Activated T-helper 1 cell treated with anti-CD3 and anti-CD28 coated beads, Interleukin-2, amount 50 U/mL, for 16 hours (primary cell): ENCODE data around the gene PTCHD4.

Experiments used
- DNase-seq, 2 donors: peaks; one replicate each; pipeline ENCODE4 v3.0.0-alpha.2; 2020; ENCODE audit warnings: low read depth in 1 of 2, low spot score in 1 of 2

Gene PTCHD4

DNA sequence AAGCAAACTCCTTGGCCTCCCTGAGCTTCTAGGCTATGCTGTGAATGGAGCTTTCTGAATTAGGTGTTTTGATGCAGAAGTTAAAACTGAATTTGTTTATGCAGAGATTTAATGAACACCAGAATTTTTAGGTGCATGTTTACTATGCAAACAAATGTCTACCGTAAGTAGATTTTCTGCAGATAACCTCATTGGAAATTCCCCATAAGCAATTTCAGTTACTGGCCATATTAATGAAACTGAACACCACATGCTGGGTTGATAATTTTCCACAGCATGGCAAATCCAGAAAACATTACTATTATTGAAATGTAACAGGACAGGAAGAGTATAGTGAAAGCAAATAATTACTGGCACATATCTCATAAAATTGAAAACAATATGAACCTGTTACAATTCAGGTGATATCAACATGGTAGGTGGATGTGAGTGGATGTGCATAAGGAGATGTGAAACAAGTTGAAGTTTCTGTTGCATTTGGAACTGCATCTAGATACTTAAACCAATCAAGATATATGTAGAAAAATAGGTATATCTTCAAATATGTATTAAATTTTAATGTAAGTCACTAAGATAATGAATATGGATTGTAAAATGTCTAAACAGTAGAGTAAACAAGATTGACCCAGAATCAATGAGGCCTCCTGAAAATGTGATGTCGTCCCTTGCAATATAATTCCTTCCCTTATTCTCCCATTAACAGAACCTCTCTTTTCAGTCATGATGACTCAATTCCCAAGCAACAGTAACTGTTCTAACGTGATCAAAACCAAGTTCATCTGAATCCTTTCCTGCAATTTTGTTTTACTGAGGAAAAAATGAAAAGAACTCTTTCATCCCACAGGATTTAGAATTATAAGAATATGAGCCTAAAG is 11.0 kb downstream of the PTCHD4 start:
- no peak for DNase-seq

DNA sequence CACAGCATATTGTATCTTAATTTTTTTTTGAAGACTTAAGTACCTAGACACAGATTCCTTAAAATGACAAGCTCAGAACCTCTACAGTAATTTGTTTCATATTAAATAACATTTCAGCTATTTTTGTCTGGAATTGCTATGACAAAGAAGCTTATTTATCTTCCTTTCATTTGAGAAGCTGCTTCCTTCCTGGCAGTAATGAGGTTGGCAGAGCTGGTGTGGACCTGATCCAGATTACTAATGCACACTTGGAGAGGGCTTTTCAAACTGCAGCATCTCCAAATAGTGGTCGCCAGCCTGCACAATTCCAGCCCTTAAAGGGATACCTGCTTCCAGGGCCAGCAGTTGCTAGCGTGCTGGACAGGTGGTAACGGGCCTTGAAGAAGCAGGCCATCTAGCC is 12.1 kb downstream of the PTCHD4 start:
- no peak for DNase-seq

DNA sequence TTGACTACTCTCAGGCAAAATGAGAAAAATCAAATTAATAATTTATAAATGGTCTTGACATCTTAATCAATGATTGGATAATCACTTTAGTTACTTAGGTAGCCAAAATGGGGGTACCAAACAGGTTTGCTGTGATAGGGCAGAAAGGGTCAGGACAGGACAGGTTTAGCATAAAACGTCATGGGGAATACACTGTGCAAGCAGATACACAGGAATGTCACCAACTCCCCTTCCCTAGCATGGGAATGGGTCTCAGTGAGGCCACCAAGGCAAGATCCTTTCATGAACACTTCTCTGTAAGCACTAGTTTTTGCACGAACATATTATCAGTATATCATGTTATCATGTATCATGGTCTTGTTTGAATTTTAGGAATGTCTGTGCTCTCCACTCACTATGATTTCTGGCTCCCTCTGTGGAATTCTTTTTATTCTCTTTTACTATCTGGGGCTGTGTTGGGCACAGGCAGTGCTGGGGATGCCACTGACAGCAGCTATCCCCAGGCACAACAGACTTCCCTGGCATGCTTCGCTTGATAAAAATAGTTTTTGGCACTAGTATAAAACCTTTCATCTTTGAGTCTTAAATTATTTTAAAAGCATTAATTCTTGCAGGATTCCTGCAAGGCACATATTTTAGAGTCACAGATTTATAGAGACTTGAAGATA is 18.3 kb downstream of the PTCHD4 start:
- no peak for DNase-seq

DNA sequence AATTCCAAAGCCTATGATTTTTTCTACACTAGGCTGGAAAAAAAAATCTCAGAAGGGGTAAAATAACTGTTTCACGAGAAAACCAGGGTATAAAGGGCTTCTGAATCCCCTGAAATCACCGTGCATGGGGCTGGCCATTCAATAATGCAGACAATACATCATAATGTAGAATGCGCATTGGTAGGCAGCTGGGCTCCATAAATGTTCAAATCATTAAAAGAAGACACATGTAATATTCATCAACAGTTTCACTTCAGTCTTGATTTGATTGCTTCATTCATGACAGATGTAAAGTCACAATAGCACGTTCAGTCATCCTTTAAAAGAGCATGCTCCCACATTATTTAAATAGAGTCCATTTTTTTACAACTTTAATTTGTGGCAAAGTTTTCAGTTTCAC is 20.5 kb downstream of the PTCHD4 start:
- DNase-seq: no peak

DNA sequence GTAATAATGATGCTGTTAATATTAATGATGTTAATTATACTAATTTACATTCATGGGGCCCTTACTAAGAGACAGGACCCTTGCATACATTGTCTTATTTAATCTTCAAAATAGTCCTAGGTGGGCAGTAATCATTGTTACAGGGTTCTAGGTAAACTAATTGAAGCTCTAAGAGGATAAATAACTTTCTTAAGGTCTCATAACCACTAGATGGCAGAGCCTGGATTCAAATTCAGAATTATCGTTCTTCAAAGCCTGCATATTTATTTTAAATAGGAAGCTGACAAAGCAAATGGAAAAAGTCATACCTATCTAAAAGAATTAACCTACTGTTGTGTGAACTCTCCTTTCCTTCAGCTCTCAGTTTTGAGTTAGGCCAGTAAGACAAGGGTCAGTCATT is 23.5 kb downstream of the PTCHD4 start:
- no peak for DNase-seq

DNA sequence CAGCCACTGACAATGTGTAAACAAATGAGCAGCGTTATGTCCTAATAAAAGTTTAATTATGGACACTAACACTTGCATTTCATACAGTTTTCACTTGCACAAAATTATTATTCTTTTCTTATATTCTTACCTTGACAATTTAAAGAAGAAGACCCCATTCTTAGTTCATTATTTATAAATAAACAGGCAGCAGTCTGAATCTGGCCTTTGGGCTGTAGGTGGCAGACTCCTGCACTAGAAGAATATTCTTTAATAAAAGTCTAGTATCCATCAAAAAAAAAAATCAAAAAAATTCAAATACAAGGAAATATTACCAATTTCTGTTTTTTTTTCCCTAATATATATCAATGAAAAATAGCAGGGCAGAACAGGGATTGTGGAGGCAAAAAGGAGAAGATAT is 24.8 kb downstream of the PTCHD4 start:
- DNase-seq: no peak

DNA sequence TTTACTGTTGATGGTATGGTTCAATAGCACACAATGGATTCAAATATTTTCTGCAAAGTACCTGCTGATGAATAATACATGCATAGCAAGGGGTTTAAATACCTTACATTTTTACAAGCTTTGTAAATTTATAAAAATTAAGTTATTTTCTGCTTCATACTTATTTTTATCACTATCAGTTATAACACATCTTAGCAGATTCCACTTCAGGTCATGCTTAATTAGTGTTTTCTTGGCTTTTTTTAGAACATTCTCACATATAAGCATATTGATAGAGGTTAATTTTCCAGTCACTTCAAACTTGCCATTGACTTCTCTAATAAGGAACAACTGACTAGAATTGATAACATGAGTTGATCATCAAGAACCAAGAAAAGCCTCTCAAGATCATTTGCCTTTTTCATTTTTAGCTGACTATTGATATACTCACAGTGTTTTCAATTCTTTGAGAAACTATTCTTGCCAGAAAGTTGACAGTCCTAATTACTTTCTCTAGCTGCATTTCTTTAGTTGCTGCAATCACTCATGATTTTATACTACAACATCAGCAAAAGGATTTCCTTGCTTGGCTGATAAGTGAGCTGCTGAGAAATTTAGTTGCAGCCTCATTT is 25.8 kb downstream of the PTCHD4 start:
- no peak for DNase-seq

DNA sequence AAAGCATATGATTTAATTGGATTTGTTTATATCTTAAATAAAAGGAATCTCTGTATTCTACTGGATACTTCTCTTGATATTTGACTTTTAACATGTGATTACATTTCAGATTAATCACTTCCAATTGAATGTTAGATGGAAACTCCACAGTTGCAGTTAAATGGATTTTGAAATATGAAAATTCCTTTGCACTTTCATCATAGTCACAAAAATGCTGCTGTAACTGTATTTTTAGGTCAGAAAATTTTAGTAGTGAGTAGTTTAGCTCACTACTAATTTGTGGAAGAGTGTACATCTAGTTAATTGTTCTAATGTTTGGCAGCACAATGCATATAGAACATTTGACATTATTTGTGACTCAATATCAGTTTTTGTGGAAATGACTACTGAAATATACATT is 26.8 kb downstream of the PTCHD4 start:
- DNase-seq: no peak

DNA sequence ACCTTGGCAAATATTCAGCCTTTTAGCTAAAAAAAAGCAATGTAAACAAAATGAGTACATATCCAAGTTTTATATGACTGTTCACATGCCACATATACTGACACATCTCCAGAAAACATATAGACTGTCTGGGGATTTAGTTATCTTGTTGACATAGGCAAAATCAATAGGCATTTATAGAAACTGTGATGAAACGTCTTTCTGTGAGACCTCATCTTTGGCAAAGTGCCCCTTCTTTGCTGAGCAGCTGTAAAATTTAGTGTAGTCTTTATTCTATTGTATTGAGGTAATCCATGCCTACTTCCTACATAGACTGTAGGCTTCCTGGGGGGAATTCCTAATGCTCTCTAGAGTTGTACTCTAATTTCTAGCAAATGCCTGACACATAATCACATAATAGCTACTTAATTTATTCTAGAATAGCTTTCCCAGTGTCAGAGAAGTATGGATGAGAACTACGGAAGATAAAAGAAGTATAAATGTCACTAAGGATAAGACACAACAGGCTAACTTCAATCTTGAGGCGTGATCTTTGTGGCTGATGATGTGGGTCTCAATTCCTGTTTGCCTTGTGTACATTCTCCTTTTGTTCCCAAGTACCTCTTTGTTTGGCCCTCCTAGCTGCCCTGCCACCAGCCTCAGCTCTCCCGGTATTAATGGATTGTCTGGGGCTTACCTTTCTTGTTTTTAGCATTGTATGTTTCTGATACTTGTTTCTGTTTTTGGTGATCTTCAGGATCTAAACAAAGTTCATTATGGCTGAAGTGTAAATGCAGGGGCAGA is 30.6 kb downstream of the PTCHD4 start:
- no peak for DNase-seq

DNA sequence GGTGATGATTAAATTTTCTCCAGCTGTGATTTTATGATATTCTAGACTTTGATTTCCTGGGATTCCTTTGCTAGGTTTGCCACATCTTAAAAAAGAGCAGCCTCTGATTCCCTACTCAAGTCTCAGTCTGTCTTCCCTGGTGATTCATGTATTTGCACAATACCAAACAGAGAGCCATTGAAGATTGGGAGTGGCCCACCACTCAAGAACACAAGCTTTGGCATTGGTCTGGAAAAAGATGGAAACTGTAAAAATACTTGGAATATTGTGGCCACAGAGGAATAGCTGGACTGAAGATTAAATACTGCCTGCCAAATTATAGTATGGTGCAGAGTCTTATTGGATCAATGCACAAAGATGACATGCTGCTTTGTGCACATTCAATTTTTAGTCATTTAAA is 32.9 kb downstream of the PTCHD4 start:
- DNase-seq: no peak

DNA sequence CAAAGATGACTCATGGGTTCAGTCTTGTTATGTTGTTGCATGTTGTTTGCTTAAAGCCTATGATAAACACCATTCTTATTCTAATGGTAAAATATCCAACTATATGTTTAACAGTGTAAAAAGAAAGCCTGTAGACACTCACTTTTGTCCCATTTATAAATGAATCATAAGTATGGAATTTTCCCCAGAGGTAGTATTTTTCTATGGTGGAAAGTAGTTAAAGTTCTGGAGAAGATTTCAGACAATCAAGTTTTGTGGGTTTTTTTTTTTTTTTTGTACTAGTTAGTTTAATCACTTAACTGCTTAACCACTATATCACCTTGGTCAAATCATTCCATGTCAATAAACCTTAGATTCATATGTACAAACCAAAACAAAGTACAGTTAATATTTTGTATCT is 35.8 kb downstream of the PTCHD4 start:
- DNase-seq: no peak

DNA sequence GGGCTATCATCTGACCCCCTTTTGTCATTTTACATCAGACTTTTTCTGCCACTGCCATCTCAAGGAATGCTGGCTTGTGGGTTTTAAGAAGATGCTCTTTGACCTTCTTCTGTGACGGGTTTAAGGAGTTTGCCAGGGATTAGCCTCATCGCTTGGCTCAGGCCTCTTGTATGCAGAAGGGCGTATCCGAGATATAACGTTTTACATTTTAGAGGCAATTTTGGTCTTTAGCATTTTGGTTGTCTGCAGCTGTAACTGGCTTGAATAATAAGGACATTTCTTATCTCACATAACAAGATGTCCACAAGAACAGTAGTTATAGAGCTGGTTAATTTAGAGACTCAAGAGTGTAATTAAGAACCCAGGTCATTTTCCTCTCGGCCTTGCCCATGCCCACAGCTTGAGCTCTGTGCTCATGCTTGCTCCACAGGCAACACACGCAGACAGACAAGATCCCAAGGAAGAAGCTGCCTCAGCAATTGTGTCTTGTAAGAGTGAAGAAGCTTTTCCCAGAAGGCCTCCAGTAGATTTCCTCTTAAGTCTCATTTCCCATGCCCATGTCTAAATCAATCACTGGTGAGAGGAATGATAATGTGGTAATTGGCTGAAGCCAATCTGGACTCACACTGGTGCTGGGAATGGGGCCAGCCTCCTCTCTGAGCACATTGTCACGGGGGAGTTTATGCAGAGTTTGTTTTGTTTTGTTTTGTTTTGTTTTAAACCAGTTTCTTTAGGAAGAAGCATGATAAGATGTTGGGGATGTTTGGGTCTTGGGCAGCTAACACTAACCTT is 36.8 kb downstream of the PTCHD4 start:
- no peak for DNase-seq

DNA sequence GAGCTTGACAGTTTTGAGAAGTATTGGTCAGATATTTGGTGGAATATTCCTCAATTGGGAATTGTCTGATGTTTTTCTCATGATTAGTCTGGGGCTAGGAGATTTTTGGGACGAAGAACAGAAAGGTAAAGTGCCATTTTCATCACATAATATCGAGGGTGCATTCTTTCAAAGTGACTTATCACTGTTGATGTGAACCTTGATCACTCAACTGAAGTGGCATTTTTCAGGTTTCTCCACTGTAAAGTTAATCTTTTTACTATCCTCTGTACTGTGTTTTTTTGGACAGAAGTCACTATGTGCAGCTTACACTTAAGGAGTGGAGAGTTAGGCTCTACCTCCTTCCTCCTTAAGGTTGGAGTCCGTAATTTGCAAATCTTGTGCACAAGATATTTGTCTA is 39.2 kb downstream of the PTCHD4 start:
- DNase-seq: no peak

DNA sequence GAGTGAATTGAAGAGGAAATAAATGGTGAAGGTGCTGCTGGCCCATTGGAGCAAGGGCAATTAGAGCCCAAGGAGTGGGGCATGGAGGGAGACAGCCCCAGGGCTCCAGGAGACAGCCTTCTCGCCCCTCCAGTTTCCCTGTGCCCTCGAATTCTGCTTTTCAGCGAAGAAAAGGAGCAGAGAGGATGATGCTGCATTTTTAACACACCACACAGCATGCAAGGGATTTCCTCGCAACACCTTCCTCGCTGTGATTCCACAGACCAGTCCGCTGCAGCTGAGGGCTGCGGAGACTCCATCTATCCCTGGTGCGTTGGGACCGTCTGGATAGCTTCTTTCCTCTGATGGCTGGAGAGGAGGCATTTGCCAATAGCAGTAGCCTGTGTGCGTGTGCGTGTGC is 41.7 kb downstream of the PTCHD4 start:
- DNase-seq: no peak

DNA sequence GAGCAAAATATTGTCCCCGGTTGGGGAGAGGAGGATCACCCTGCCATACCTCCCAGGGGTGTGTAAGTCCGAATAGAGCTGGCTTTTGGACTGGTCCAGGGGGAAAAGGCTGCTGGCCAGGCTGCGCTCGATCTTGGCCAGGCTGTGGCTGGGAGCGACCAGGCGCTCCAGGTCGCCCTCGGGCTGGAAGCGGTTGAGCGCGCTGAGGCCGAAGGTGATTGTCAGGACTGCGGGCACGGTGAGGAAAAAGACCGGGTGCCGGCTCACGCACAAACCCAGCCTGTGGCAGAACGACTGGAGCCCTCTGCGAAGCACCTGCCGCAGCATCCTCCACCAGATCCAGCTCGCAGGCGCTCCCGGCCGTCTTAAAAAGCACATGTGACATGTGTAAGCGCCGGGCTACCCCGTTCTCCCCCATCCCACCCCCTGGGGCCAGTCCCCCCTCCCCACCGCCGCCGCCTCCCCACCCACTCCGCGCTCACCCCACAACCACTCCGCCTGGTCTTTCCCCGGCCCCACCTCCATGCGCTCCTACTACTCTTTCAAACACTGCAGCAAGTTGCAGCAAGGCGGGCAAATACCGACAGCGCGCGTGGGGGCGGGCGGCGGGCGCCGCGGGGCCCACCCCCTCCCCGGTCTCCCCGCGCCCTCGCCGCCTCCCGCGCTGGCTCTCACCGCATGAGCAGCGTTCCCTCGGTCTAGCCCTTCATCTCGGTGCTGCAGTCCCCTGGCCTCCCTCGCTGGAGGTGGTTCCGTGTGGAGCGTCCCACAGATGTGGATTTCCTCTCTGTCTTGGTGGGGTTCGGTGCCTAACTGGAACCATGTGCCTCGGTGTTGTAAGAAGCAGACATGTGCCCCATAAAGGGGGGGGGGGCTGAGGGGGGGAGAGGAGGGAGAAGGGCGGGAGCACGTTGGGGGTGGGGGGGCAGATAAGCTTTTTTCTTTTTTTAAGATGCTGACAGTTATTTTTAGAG is 42.4 kb downstream of the PTCHD4 start:
- DNase-seq: no peak

DNA sequence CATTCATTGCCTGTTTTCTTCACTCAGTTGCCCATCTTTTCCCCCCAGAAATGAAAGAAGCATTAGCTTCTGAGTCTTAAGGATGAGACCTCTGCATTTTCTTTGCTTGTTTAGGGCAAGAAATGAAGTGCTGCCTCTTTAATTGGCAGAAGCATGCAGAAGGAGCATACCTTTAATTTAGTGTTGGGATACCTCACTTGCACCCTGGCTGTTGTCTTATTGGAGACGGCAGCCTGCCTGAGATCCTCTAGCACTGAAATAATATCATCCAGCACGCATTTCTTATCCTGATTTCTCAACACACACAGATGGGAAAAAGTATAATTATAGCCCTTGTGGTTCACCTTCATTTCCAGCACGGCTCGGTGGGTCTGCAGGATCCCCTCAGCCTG is 43.1 kb downstream of the PTCHD4 start:
- no peak for DNase-seq

DNA sequence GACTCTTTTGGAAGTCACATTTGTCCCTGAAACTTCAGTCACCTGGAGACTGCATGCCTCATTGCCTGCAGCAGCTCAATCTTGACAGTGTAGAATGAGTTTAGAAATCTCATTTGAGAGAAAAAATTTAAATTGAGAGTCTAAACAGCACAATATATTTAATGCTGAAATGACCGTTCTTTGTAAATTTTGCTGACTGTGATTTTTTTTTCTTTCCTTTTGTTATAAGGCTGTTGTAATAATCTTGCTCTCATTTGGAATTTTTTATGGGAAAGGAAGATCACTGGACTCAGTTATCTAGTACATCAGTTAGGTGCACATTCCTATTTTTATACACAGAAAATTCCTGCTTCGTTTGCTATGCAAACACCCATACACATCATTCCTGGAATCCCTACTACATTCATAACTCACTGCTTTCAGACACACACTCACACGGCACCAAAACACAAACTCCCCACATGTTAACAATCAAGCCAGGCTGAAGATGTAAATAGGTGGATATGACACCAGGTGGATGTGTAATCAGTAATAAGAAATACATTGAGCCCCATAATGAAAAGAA is 43.8 kb downstream of the PTCHD4 start:
- DNase-seq: no peak

DNA sequence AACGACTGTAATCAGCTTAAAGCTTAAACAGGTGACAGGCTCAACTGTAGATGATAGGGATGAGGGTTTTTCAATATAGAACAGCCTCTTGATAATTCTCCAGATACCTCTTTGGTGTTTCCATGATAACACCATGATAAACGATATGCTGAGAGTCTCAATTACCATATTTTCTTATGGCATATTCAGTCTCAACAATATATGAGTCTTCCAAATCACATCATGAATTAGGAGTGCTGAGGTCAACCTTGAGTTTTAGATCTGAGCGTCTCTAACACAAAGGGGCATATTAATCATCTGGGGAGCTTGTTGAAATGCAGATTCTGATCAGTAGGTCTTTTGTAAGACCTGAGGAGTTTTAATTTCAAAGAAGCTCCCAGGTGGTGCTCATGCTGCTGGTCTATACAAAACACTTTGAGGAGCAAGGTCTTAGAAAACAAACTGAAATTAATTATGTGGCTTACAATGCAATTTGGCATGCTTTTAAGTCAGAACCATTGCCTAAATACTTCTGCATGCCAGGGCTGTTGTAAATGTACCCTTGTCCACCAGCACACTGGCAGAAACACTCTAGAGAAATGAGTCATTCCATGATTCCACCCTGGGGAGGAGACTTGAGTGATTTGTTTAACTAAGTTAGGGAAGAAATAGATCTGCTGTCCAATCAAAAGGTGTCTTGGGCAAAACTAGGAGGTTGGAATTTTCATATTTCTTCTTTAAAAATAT is 49.6 kb downstream of the PTCHD4 start:
- DNase-seq: no peak
